ENCODE measurements around the gene TMEM8B.

DNA sequence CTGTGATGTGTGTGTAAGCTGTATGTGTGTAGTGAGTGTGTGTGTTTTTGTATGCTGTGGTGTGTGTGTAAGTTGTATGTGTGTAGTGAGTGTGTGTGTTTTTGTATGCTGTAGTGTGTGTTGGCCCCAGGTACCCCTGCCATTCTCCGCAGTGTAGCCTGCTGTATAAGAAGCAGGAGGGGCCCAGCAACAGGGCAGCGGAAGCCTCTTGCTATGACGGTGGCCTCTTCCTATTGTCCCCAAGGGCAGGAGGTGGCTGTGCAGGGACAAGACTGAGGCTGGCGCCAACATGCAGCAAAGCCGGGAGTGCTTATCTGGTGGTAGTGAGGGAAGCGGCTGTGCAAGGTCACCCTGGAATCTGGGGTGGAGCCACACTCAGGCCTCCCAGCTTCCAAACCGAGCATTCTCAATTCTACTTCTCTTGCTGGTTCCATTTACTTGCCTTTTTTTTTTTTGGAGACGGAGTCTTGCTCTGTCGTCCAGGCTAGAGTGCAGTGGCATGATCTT, 85.3 kb downstream of the TMEM8B start:
- TF ChIP-seq ZNF165 (CRISPR knock-in tag; IDR thresholded peaks at IDR 0.05; ENCODE audit: borderline replicate concordance) (no peak), MIER1 (IDR thresholded peaks at IDR 0.05; ENCODE audit: low read depth) (no peak), CC2D1A (IDR thresholded peaks at IDR 0.05) (no peak), ELF1 (tag; IDR thresholded peaks at IDR 0.05) (0 out of 2 replicates have a peak, but pooled peaks have one; percentile 28), RCOR1 (IDR thresholded peaks at IDR 0.05; ENCODE audit: borderline replicate concordance in 1 of 2, low read depth in 2 of 2, low read length in 2 of 2) (peak in 1 of 2 experiments; percentile 61; a peak in 1 of 4 replicates), EZH2 (IDR thresholded peaks at IDR 0.05; ENCODE audit: borderline replicate concordance, low read depth, low read length) (no peak), XRCC3 (IDR thresholded peaks at IDR 0.05) (no peak), ZFP36 (IDR thresholded peaks at IDR 0.05; ENCODE audit: low read depth, low read length, partially characterized antibody) (peak; percentile 28), FUS (optimal IDR thresholded peaks at IDR 0.05; ENCODE audit: low read depth, low read length) (no peak), TEAD4 (IDR thresholded peaks at IDR 0.05; ENCODE audit: low read length) (peak; percentile 71), TEAD4 (CRISPR knock-in tag; IDR thresholded peaks at IDR 0.05; ENCODE audit: borderline replicate concordance) (no peak)
- TF ChIP-seq, protein P1, sequence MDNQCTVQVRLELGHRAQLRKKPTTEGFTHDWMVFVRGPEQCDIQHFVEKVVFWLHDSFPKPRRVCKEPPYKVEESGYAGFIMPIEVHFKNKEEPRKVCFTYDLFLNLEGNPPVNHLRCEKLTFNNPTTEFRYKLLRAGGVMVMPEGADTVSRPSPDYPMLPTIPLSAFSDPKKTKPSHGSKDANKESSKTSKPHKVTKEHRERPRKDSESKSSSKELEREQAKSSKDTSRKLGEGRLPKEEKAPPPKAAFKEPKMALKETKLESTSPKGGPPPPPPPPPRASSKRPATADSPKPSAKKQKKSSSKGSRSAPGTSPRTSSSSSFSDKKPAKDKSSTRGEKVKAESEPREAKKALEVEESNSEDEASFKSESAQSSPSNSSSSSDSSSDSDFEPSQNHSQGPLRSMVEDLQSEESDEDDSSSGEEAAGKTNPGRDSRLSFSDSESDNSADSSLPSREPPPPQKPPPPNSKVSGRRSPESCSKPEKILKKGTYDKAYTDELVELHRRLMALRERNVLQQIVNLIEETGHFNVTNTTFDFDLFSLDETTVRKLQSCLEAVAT (IDR thresholded peaks at IDR 0.05) = no peak
- TF ChIP-seq, protein P2, sequence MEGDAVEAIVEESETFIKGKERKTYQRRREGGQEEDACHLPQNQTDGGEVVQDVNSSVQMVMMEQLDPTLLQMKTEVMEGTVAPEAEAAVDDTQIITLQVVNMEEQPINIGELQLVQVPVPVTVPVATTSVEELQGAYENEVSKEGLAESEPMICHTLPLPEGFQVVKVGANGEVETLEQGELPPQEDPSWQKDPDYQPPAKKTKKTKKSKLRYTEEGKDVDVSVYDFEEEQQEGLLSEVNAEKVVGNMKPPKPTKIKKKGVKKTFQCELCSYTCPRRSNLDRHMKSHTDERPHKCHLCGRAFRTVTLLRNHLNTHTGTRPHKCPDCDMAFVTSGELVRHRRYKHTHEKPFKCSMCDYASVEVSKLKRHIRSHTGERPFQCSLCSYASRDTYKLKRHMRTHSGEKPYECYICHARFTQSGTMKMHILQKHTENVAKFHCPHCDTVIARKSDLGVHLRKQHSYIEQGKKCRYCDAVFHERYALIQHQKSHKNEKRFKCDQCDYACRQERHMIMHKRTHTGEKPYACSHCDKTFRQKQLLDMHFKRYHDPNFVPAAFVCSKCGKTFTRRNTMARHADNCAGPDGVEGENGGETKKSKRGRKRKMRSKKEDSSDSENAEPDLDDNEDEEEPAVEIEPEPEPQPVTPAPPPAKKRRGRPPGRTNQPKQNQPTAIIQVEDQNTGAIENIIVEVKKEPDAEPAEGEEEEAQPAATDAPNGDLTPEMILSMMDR (IDR thresholded peaks at IDR 0.05 in 2 of 3, conservative IDR thresholded peaks at IDR 0.05 in 1 of 3; ENCODE audit: insufficient read depth in 2 of 3, low read depth in 1 of 3, low read length in 3 of 3) = peak in 2 of 3 experiments; percentile 26 to 27; a peak in 4 of 6 replicates
- TF ChIP-seq, protein P3, sequence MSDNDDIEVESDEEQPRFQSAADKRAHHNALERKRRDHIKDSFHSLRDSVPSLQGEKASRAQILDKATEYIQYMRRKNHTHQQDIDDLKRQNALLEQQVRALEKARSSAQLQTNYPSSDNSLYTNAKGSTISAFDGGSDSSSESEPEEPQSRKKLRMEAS (CRISPR knock-in tag; IDR thresholded peaks at IDR 0.05) = peak; percentile 54; the same call in 1 of the 2 replicates
- TF ChIP-seq, protein P4, sequence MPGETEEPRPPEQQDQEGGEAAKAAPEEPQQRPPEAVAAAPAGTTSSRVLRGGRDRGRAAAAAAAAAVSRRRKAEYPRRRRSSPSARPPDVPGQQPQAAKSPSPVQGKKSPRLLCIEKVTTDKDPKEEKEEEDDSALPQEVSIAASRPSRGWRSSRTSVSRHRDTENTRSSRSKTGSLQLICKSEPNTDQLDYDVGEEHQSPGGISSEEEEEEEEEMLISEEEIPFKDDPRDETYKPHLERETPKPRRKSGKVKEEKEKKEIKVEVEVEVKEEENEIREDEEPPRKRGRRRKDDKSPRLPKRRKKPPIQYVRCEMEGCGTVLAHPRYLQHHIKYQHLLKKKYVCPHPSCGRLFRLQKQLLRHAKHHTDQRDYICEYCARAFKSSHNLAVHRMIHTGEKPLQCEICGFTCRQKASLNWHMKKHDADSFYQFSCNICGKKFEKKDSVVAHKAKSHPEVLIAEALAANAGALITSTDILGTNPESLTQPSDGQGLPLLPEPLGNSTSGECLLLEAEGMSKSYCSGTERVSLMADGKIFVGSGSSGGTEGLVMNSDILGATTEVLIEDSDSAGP (CRISPR knock-in tag; IDR thresholded peaks at IDR 0.05) = no peak
